ENCODE measurements around the gene GPR132. TPM values are rescaled to one million over a fixed set of nuclear protein-coding genes. Genes with fewer than 3 reads are reported as not detected.
"Not testable (repeated sequence)": the region's sequence is repeated elsewhere in the genome, so short reads cannot be mapped to it uniquely, and the experiment has no call there.

GPR132 gene
- total RNA-seq, 1 donor from 2014 or later, result 7.2 TPM

DNA sequence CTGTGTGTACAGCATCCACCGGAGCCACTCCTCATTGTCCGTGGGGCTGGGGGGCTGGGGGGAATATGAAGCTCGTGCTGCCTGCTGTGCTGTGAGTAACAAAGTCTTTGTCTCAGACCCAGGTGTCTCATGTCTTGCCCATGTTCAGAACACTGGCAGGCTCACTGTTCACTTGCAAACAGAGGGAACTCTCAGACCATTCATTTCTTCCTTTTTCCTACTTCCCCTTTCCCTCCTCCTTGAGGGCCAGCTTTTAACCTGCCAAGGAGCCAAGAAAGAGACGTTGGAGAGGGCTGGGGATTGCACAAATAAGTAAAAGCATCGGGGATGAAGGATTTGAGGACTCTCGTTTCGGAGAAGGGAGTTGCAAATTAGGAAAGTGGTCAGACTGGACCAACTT lies 21.6 kb downstream of the GPR132 start:
- H3K27me3 ChIP-seq (ENCODE audit: low read depth), result no peaks in the 10 kb centered on the region
- peaks cover 5% of the 10 kb centered on the region for H3K4me1 ChIP-seq
- H3K27ac ChIP-seq, result no peak overlapping the region
- DNase-seq, result peak; percentile 30
- H3K4me3 ChIP-seq, result no peak overlapping the region
- no peaks in the 10 kb centered on the region for H3K36me3 ChIP-seq
- intact Hi-C loops (cut with DNase I), result loop anchor here (10.0 kb wide), 1 partner anchor 69 kb away; the partner anchor contains the start of gene AHNAK2
- no peaks in the 10 kb centered on the region for H3K9me3 ChIP-seq
- ATAC-seq, result no peak
- TF ChIP-seq, protein P1, sequence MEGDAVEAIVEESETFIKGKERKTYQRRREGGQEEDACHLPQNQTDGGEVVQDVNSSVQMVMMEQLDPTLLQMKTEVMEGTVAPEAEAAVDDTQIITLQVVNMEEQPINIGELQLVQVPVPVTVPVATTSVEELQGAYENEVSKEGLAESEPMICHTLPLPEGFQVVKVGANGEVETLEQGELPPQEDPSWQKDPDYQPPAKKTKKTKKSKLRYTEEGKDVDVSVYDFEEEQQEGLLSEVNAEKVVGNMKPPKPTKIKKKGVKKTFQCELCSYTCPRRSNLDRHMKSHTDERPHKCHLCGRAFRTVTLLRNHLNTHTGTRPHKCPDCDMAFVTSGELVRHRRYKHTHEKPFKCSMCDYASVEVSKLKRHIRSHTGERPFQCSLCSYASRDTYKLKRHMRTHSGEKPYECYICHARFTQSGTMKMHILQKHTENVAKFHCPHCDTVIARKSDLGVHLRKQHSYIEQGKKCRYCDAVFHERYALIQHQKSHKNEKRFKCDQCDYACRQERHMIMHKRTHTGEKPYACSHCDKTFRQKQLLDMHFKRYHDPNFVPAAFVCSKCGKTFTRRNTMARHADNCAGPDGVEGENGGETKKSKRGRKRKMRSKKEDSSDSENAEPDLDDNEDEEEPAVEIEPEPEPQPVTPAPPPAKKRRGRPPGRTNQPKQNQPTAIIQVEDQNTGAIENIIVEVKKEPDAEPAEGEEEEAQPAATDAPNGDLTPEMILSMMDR (IDR thresholded peaks at IDR 0.05), result no peak

DNA sequence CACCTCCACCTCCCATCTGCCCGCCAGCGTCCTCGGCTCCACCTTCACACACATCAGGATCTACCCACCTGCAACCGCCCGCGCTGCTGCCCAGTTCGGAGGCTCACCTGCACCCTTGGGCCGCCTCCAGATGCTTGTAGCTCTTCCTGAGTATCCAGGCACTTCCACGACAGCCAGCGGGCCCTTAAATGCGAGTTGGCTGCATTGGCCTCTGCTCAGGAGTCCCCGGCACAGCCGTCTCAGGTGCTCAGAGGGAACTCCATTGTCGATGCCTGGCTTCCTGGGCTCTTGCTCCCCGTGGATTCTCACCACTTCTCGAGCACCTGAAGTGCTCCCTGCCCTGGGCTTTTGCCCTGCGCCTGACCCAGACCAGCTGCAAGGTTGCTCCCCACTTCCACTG lies 22.4 kb downstream of the GPR132 start:
- no peaks in the 10 kb centered on the region for H3K36me3 ChIP-seq
- H3K27me3 ChIP-seq (ENCODE audit: low read depth), result no peaks in the 10 kb centered on the region
- no peak overlapping the region for H3K27ac ChIP-seq
- ATAC-seq, result no peak
- H3K4me3 ChIP-seq, result no peak overlapping the region
- peaks cover 5% of the 10 kb centered on the region for H3K4me1 ChIP-seq
- H3K9me3 ChIP-seq, result no peaks in the 10 kb centered on the region
- TF ChIP-seq, protein P1 (IDR thresholded peaks at IDR 0.05), result no peak
- peak; percentile 30 for DNase-seq
- intact Hi-C loops (cut with DNase I), result loop anchor here (10.0 kb wide), 1 partner anchor 68 kb away; the partner anchor contains the start of gene AHNAK2

DNA sequence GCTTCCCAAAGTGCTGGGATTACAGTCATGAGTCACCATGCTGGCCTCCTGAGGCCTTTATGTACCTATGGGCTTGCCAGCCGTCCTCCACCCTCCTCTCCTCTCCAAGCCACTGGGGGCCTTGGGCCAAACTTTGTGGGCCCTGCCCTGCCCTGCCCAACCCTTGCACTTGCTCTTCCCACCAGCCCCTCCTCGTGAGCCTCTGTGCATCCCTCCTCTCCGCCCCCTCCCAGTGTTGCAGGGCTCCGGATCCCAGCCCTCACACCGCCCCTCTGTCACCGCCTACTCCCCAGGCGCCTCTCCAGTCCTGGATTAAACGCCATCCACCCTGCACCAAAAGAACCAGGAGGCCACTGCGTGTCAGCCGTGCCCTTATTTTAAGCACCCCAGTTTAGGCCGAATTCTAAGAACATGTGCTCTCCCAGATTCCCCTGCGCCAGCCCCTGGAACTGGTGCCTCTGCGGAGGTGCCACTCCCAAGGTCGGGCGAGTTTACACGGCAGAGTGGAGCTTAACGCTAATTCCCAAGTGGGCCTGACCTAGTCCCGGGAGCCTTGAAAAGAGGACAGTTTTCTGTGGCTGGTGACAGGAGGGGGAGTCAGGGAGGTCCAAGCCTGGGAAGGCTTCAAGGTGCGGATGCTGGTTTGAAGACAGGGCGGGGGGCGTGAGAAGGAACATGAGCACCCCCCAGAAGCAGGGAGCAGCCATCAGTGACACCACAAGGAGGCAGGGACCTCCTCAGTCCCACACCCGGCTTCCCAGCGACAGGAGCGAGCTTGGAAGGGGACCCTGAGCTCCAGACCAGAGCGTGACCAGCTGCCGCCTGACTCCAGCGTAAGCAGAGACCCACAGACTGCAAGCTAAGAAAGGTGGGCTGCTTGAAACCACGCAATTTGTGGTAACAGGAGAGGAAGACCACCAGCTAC lies 23.1 kb downstream of the GPR132 start:
- no peak for ATAC-seq
- intact Hi-C loops (cut with DNase I), result loop anchor here (10.0 kb wide), 1 partner anchor 67 kb away; the partner anchor contains the start of gene AHNAK2
- no peak overlapping the region for H3K4me3 ChIP-seq
- TF ChIP-seq, protein P1 (IDR thresholded peaks at IDR 0.05), result no peak
- no peaks in the 10 kb centered on the region for H3K27me3 ChIP-seq (ENCODE audit: low read depth)
- peaks cover 5% of the 10 kb centered on the region for H3K4me1 ChIP-seq
- no peaks in the 10 kb centered on the region for H3K36me3 ChIP-seq
- no peaks in the 10 kb centered on the region for H3K9me3 ChIP-seq
- DNase-seq, result peak; percentile 26
- H3K27ac ChIP-seq, result no peak overlapping the region

DNA sequence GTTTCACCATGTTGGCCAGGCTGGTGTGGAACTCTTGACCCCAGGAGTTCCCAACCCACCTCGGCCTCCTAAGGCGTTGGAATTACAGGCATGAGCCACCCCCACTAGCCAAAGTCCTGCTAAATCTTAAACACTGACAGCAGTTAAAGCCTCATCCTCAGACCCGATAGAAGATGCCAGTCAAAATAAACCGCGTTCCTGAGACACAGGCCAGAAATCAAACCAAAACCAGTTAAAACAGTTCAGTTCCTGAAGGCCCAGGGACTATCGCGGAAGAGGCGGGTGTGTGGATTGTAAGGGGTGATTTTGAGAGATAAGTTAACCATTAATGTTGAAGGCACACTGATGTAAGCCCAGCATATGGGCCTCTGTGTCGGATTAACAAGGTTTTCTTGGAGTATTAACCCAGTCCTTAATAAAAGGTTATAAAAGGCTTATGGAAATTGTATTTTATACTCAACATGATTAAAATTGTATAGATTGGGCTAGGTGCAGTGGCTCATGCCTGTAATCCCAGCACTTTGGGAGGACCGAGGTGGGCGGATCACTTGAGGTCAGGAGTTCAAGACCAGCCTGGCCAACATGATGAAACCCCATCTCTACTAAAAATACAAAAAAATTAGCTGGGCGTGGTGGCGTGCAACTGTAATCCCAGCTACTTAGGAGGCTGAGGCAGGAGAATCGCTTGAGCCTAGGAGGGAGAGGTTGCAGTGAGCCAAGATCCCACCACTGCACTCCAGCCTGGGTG lies 25.6 kb downstream of the GPR132 start:
- no peaks in the 10 kb centered on the region for H3K4me1 ChIP-seq
- DNase-seq (peak; percentile 9), ATAC-seq (no peak)
- H3K27ac ChIP-seq, result no peak overlapping the region
- intact Hi-C loops (cut with DNase I), result loop anchor here (10.0 kb wide), 1 partner anchor 65 kb away; the partner anchor contains the start of gene AHNAK2
- TF ChIP-seq, protein P1 (IDR thresholded peaks at IDR 0.05), result no peak
- no peaks in the 10 kb centered on the region for H3K9me3 ChIP-seq
- H3K27me3 ChIP-seq (ENCODE audit: low read depth), result no peaks in the 10 kb centered on the region
- no peaks in the 10 kb centered on the region for H3K36me3 ChIP-seq
- no peak overlapping the region for H3K4me3 ChIP-seq

DNA sequence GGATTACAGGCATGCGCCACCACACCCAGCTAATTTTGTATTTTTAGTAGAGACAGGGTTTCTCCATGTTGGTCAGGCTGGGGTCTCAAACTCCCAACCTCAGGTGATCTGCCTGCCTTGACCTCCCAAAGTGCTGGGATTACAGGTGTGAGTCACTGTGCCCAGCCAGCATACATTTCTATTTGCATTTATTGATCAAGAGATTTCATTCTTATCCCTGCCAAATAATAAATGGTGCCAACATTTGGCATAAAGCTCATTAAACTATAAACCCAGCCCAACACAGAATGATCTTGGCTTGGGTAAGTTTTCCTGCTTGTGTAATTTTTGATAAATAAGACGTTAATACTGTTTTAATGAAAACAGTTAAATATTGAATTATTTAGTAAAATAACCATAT lies 29.6 kb downstream of the GPR132 start:
- DNase-seq; H3K9me3 ChIP-seq; H3K4me1 ChIP-seq; H3K27ac ChIP-seq; H3K36me3 ChIP-seq; intact Hi-C loops (cut with DNase I); ATAC-seq; H3K4me3 ChIP-seq; H3K27me3 ChIP-seq (ENCODE audit: low read depth): not testable (repeated sequence)

Measured in lower lobe of right lung (tissue), 2 donors.